ENCODE data around the gene ATL3. TPM values are rescaled to one million over a fixed set of nuclear protein-coding genes. Genes with fewer than 3 reads are reported as not detected.

Gene ATL3
- total and polyA plus RNA-seq, 2 donors (not counting 1 experiment from before 2014, with no cell fraction given): 8.9 to 33.8 TPM

GRCh38 chr11:63698976-63699733, 28.0 kb upstream of the ATL3 start:
- Histone ChIP-seq H3K9ac (ENCODE audit: low read length) (no peak overlapping the region), H3K27me3 (replicated peaks in 1 of 4; ENCODE audit: control extremely low read depth in 1 of 4, control insufficient read depth in 3 of 4, insufficient read depth in 4 of 4, low read length in 3 of 4) (no peaks in the 10 kb centered on the region), H3K4me3 (ENCODE audit: control extremely low read depth in 1 of 5, extremely low read depth in 1 of 5, insufficient read depth in 1 of 5, low read depth in 2 of 5, low read length in 4 of 5) (no peak overlapping the region), H3K4me1 (ENCODE audit: control insufficient read depth in 2 of 2, insufficient read depth in 2 of 2, low read length in 2 of 2) (no peaks in the 10 kb centered on the region), H3K36me3 (replicated peaks in 1 of 2; ENCODE audit: control extremely low read depth in 1 of 2, control insufficient read depth in 1 of 2, extremely low read depth in 1 of 2, insufficient read depth in 2 of 2, low read length in 1 of 2) (peaks cover 0 to 1% of the 10 kb centered on the region in 2 experiments), H4K20me1 (ENCODE audit: control insufficient read depth, insufficient read depth, low read length, poor library complexity, severe bottlenecking) (no peaks in the 10 kb centered on the region), H3K4me2 (replicated peaks; ENCODE audit: low read depth, low read length, poor library complexity, severe bottlenecking) (no peak overlapping the region), H3K27ac (ENCODE audit: low read length in 2 of 2) (no peak overlapping the region), H2AFZ (ENCODE audit: insufficient read depth, low read depth, low read length, poor library complexity, severe bottlenecking) (no peak overlapping the region), H3K79me2 (ENCODE audit: control insufficient read depth, insufficient read depth, low read length) (peaks cover 11% of the 10 kb centered on the region), H3K9me3 (ENCODE audit: control extremely low read depth in 1 of 3, control insufficient read depth in 2 of 3, insufficient read depth in 1 of 3, low read length in 2 of 3) (no peaks in the 10 kb centered on the region)
- ATAC-seq (ENCODE audit: low read depth): no peak
- WGBS (ENCODE audit: insufficient coverage): 90% methylated on average over 9 of the region's 11 CpGs
- no peak for DNase-seq
- TF ChIP-seq EZH2 (IDR thresholded peaks at IDR 0.05; ENCODE audit: borderline replicate concordance, insufficient read depth, low read depth, low read length, poor library complexity, severe bottlenecking): no peak
- TF ChIP-seq, protein P1, sequence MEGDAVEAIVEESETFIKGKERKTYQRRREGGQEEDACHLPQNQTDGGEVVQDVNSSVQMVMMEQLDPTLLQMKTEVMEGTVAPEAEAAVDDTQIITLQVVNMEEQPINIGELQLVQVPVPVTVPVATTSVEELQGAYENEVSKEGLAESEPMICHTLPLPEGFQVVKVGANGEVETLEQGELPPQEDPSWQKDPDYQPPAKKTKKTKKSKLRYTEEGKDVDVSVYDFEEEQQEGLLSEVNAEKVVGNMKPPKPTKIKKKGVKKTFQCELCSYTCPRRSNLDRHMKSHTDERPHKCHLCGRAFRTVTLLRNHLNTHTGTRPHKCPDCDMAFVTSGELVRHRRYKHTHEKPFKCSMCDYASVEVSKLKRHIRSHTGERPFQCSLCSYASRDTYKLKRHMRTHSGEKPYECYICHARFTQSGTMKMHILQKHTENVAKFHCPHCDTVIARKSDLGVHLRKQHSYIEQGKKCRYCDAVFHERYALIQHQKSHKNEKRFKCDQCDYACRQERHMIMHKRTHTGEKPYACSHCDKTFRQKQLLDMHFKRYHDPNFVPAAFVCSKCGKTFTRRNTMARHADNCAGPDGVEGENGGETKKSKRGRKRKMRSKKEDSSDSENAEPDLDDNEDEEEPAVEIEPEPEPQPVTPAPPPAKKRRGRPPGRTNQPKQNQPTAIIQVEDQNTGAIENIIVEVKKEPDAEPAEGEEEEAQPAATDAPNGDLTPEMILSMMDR (IDR thresholded peaks at IDR 0.05): no peak
- no peaks in the 10 kb centered on the region for H3K27me3 Mint-ChIP-seq
- H3K4me1 Mint-ChIP-seq: peaks cover 10% of the 10 kb centered on the region
- intact Hi-C loops (cut with micrococcal nuclease): no loop called here
- no peak overlapping the region for H3K4me3 Mint-ChIP-seq
- H3K27ac Mint-ChIP-seq: no peak overlapping the region
- ChIA-PET POLR2A (no interaction called here), CTCF (interaction anchor here (0.9 to 1.3 kb wide), 2 partner anchors 25 to 39 kb away, joined by 4 to 6 read pairs; no protein-coding TSS in a partner anchor)
- no peaks in the 10 kb centered on the region for H3K9me3 Mint-ChIP-seq (ENCODE audit: insufficient read depth)

DNA sequence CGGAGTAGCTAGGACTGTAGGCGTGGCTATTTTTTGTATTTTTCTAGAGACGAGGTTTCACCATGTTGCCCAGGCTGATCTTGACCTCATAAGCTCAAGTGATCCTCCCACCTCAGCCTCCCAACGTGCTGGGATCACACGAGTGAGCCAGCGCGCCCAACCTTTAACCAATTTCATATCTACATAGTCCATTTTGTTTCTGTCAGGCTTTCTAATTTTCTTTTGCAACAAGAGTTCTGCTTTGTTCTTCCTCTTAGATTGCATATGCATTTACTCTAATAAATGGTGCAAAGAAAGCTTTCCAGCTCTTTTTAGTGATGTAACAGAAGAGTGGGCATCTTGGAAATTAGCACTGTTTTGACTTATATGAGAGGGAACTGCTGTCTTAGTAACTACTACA, 23.4 kb upstream of the ATL3 start:
- WGBS (ENCODE audit: insufficient coverage): 100% methylated on average over 7 of the region's 7 CpGs
- H3K4me3 Mint-ChIP-seq: no peak overlapping the region
- no peak for ATAC-seq (ENCODE audit: low read depth)
- intact Hi-C loops (cut with micrococcal nuclease): no loop called here
- H3K9me3 Mint-ChIP-seq (ENCODE audit: insufficient read depth): no peaks in the 10 kb centered on the region
- ChIA-PET POLR2A (no interaction called here), CTCF (interaction anchor here (1.2 kb wide), 1 partner anchor 11 kb away, joined by 4 read pairs; no protein-coding TSS in a partner anchor)
- TF ChIP-seq, protein P1 (IDR thresholded peaks at IDR 0.05): no peak
- no peak for TF ChIP-seq EZH2 (IDR thresholded peaks at IDR 0.05; ENCODE audit: borderline replicate concordance, insufficient read depth, low read depth, low read length, poor library complexity, severe bottlenecking)
- peaks cover 24% of the 10 kb centered on the region for H3K79me2 ChIP-seq (ENCODE audit: control insufficient read depth, insufficient read depth, low read length)
- no peaks in the 10 kb centered on the region for H4K20me1 ChIP-seq (ENCODE audit: control insufficient read depth, insufficient read depth, low read length, poor library complexity, severe bottlenecking)
- H3K27me3 ChIP-seq (replicated peaks in 1 of 4; ENCODE audit: control extremely low read depth in 1 of 4, control insufficient read depth in 3 of 4, insufficient read depth in 4 of 4, low read length in 3 of 4): no peaks in the 10 kb centered on the region
- H3K4me3 ChIP-seq (ENCODE audit: control extremely low read depth in 1 of 5, extremely low read depth in 1 of 5, insufficient read depth in 1 of 5, low read depth in 2 of 5, low read length in 4 of 5): no peak overlapping the region
- H3K4me1 ChIP-seq (ENCODE audit: control insufficient read depth in 2 of 2, insufficient read depth in 2 of 2, low read length in 2 of 2): no peaks in the 10 kb centered on the region
- no peak overlapping the region for H3K4me2 ChIP-seq (replicated peaks; ENCODE audit: low read depth, low read length, poor library complexity, severe bottlenecking)
- no peak overlapping the region for H2AFZ ChIP-seq (ENCODE audit: insufficient read depth, low read depth, low read length, poor library complexity, severe bottlenecking)
- peaks cover 4% of the 10 kb centered on the region for H3K4me1 Mint-ChIP-seq
- H3K27ac ChIP-seq (ENCODE audit: low read length in 2 of 2): no peak overlapping the region
- H3K27me3 Mint-ChIP-seq: no peaks in the 10 kb centered on the region
- peaks cover 0 to 3% of the 10 kb centered on the region in 2 experiments for H3K36me3 ChIP-seq (replicated peaks in 1 of 2; ENCODE audit: control extremely low read depth in 1 of 2, control insufficient read depth in 1 of 2, extremely low read depth in 1 of 2, insufficient read depth in 2 of 2, low read length in 1 of 2)
- no peak overlapping the region for H3K9ac ChIP-seq (ENCODE audit: low read length)
- H3K27ac Mint-ChIP-seq: no peak overlapping the region
- H3K9me3 ChIP-seq (ENCODE audit: control extremely low read depth in 1 of 3, control insufficient read depth in 2 of 3, insufficient read depth in 1 of 3, low read length in 2 of 3): no peaks in the 10 kb centered on the region
- no peak for DNase-seq
